H9 (cell line): Measurements from ENCODE around the gene WFIKKN2. TPM values are rescaled to one million over a fixed set of nuclear protein-coding genes. Genes with fewer than 3 reads are reported as not detected.

Experiments used
- DNase-seq: peaks from one replicate; pipeline ENCODE4 v3.0.0-alpha.2; 2017
- H2AFZ ChIP-seq: one replicate; pipeline ENCODE4 v1.6.1; 2013; ENCODE audit warnings: mild to moderate bottlenecking, low read length, control low read depth, moderate library complexity
- H2AK5ac ChIP-seq: 2 replicates; pipeline ENCODE4 v1.6.1; 2013; ENCODE audit warnings: low read length, control low read depth, mixed read lengths; ENCODE audit not compliant: insufficient read length
- H2BK120ac ChIP-seq: one replicate; pipeline ENCODE4 v1.6.1; 2013; ENCODE audit warnings: low read depth, mild to moderate bottlenecking, low read length, control low read depth, inconsistent platforms; ENCODE audit not compliant: poor library complexity, severe bottlenecking
- H2BK12ac ChIP-seq: 2 replicates; pipeline ENCODE4 v1.6.1; 2013; ENCODE audit warnings: low read length, control low read depth, mixed read lengths, low read depth; ENCODE audit not compliant: insufficient read length
- H2BK15ac ChIP-seq: 2 replicates; pipeline ENCODE4 v1.6.1; 2013; ENCODE audit warnings: low read depth, low read length, control low read depth
- H2BK20ac ChIP-seq: one replicate; pipeline ENCODE4 v1.6.1; 2013; ENCODE audit warnings: low read depth, mild to moderate bottlenecking, low read length, control low read depth, inconsistent platforms; ENCODE audit not compliant: poor library complexity, severe bottlenecking
- H2BK5ac ChIP-seq: 2 replicates; pipeline ENCODE4 v1.6.1; 2013; ENCODE audit warnings: low read length, control low read depth, mixed read lengths; ENCODE audit not compliant: insufficient read length
- H3K14ac ChIP-seq: 2 replicates; pipeline ENCODE4 v1.6.1; 2013; ENCODE audit warnings: low read length, control low read depth; ENCODE audit not compliant: insufficient read depth
- H3K18ac ChIP-seq: 2 replicates; pipeline ENCODE4 v1.6.1; 2013; ENCODE audit warnings: low read depth, mild to moderate bottlenecking, mixed read lengths, low read length, control low read depth; ENCODE audit not compliant: insufficient read length
- H3K23ac ChIP-seq: 2 replicates; pipeline ENCODE4 v1.6.1; 2013; ENCODE audit warnings: low read length, control low read depth, mixed read lengths, low read depth; ENCODE audit not compliant: insufficient read length
- H3K23me2 ChIP-seq: 2 replicates; pipeline ENCODE4 v1.6.1; 2013; ENCODE audit warnings: low read depth, mild to moderate bottlenecking, mixed read lengths, low read length, control low read depth; ENCODE audit not compliant: insufficient read length, poor library complexity, severe bottlenecking
- H3K27ac ChIP-seq: 2 replicates; pipeline ENCODE4 v1.5.1; 2013; ENCODE audit warnings: low read length, control low read depth, mixed read lengths, low read depth; ENCODE audit not compliant: insufficient read length
- H3K27me3 ChIP-seq: 2 replicates; pipeline ENCODE4 v1.6.1; 2013; ENCODE audit warnings: low read length, control low read depth, inconsistent platforms; ENCODE audit not compliant: insufficient read depth
- H3K4ac ChIP-seq: 2 replicates; pipeline ENCODE4 v1.6.1; 2013; ENCODE audit warnings: low read depth, mild to moderate bottlenecking, control low read depth, inconsistent platforms, low read length, moderate library complexity
- H3K4me1 ChIP-seq: 2 replicates; pipeline ENCODE4 v1.6.1; 2013; ENCODE audit warnings: low read length, control low read depth, inconsistent platforms; ENCODE audit not compliant: insufficient read depth
- H3K4me2 ChIP-seq: 2 replicates; pipeline ENCODE4 v1.6.1; 2013; ENCODE audit warnings: low read length, control low read depth, mixed read lengths; ENCODE audit not compliant: insufficient read length, insufficient read depth
- H3K56ac ChIP-seq: 2 replicates; pipeline ENCODE4 v1.6.1; 2013; ENCODE audit warnings: low read depth, mild to moderate bottlenecking, mixed read lengths, low read length, control low read depth; ENCODE audit not compliant: insufficient read length
- H3K79me1 ChIP-seq: 2 replicates; pipeline ENCODE4 v1.6.1; 2013; ENCODE audit warnings: low read depth, mild to moderate bottlenecking, moderate library complexity, low read length, control low read depth, inconsistent platforms; ENCODE audit not compliant: insufficient read depth, poor library complexity, severe bottlenecking
- H3K79me2 ChIP-seq: 2 replicates; pipeline ENCODE4 v1.6.1; 2013; ENCODE audit warnings: low read length, control low read depth, inconsistent platforms; ENCODE audit not compliant: insufficient read depth
- H3K9ac ChIP-seq: 2 replicates; pipeline ENCODE4 v1.6.1; 2013; ENCODE audit warnings: low read length, control low read depth, mixed read lengths; ENCODE audit not compliant: insufficient read length; ENCODE audit errors: extremely low read depth
- H3K9me3 ChIP-seq: one replicate; pipeline ENCODE4 v1.6.1; 2013; ENCODE audit warnings: low read depth, low read length, inconsistent platforms; ENCODE audit not compliant: control insufficient read depth
- H3T11ph ChIP-seq: one replicate; pipeline ENCODE4 v1.6.1; 2013; ENCODE audit warnings: mild to moderate bottlenecking, low read length, control low read depth, inconsistent platforms
- H4K20me1 ChIP-seq: one replicate; pipeline ENCODE4 v1.6.1; 2013; ENCODE audit not compliant: control insufficient read depth, insufficient read length, insufficient read depth
- H4K5ac ChIP-seq: 2 replicates; pipeline ENCODE4 v1.6.1; 2013; ENCODE audit warnings: low read depth, mild to moderate bottlenecking, mixed read lengths, low read length, control low read depth; ENCODE audit not compliant: insufficient read length
- H4K8ac ChIP-seq: replicated peaks from 2 replicates; pipeline ENCODE4 v1.6.1; 2013; ENCODE audit warnings: low read length, control low read depth, mixed read lengths, low read depth; ENCODE audit not compliant: insufficient read length
- H4K91ac ChIP-seq: 2 replicates; pipeline ENCODE4 v1.6.1; 2013; ENCODE audit warnings: low read depth, mild to moderate bottlenecking, moderate library complexity, mixed read lengths, low read length, control low read depth; ENCODE audit not compliant: insufficient read length
- H3K27ac Mint-ChIP-seq, 3 experiments: 2 replicates in 2 of 3; 3 replicates in 1 of 3; pipeline ENCODE4 v1.8.0; 2020 to 2021; ENCODE audit warnings: mixed read lengths in 3 of 3, mild to moderate bottlenecking in 1 of 3, moderate library complexity in 1 of 3
- H3K27me3 Mint-ChIP-seq: 2 replicates; pipeline ENCODE4 v1.8.0; 2021; ENCODE audit warnings: low read depth, mild to moderate bottlenecking, moderate library complexity, mixed read lengths
- H3K36me3 Mint-ChIP-seq, 3 experiments: 2 replicates in 2 of 3; 3 replicates in 1 of 3; pipeline ENCODE4 v1.8.0; 2020 to 2021; ENCODE audit warnings: low read depth in 3 of 3, mixed read lengths in 3 of 3; ENCODE audit not compliant: insufficient read depth in 1 of 3
- H3K4me1 Mint-ChIP-seq, 2 experiments: 2 replicates each; pipeline ENCODE4 v1.8.0; 2020; ENCODE audit warnings: mixed read lengths in 2 of 2
- H3K4me3 Mint-ChIP-seq, 2 experiments: 2 replicates in 1 of 2; 3 replicates in 1 of 2; pipeline ENCODE4 v1.8.0; 2020 to 2021; ENCODE audit warnings: mild to moderate bottlenecking in 2 of 2, mixed read lengths in 2 of 2, moderate library complexity in 1 of 2
- H3K9me3 Mint-ChIP-seq, 2 experiments: 2 replicates in 1 of 2; 3 replicates in 1 of 2; pipeline ENCODE4 v1.8.0; 2020; ENCODE audit warnings: mild to moderate bottlenecking in 2 of 2, mixed read lengths in 2 of 2, moderate library complexity in 1 of 2
- WGBS: extraction: QIAGEN DNeasy Blood & Tissue Kit; methylation state at CpG from one replicate; pipeline ENCODE4 v1.1.7; 2013; ENCODE audit warnings: missing lambda C conversion rate, low lambda C conversion rate, mixed read lengths; ENCODE audit not compliant: insufficient read length; ENCODE audit errors: extremely low coverage; 5-methylcytosine and 5-hydroxymethylcytosine counted together
- total RNA-seq: library from RNA; stranded (reverse); gene quantifications from 2 replicates; pipeline ENCODE4 v1.2.1, GENCODE V29; 2021
- TF ChIP-seq, protein P1 (sequence below): fragments of 200-600 bp; sonication (generic); conservative IDR thresholded peaks from 3 replicates; pipeline ENCODE4 v1.8.0; 2021; ENCODE audit warnings: antibody characterized with exemption, mild to moderate bottlenecking

Gene WFIKKN2
- total RNA-seq, 1 experiment from 2014 or later, result 1.1 TPM

- peaks cover 3% of the 10 kb centered on the region for H3K23me2 ChIP-seq
- no peak overlapping the region for H3K18ac ChIP-seq
- H3K27ac ChIP-seq, result no peak overlapping the region
- H3K4ac ChIP-seq, result no peak overlapping the region
- Mint-ChIP-seq H3K9me3 (no peaks in the 10 kb centered on the region), H3K27ac (no peak overlapping the region), H3K27me3 (no peaks in the 10 kb centered on the region; the same call in none of the 2 replicates), H3K4me1 (peaks cover 50 to 67% of the 10 kb centered on the region in 2 experiments), H3K4me3 (no peak overlapping the region), H3K36me3 (no peaks in the 10 kb centered on the region; a peak in 1 of 7 replicates)
- no peaks in the 10 kb centered on the region for H3K27me3 ChIP-seq
- H2BK12ac ChIP-seq, result no peak overlapping the region
- no peak overlapping the region for H2AFZ ChIP-seq
- H4K20me1 ChIP-seq, result no peaks in the 10 kb centered on the region
- H4K5ac ChIP-seq, result no peak overlapping the region
- no peaks in the 10 kb centered on the region for H3K9me3 ChIP-seq
- H2BK20ac ChIP-seq, result no peak overlapping the region
- TF ChIP-seq, protein P1, sequence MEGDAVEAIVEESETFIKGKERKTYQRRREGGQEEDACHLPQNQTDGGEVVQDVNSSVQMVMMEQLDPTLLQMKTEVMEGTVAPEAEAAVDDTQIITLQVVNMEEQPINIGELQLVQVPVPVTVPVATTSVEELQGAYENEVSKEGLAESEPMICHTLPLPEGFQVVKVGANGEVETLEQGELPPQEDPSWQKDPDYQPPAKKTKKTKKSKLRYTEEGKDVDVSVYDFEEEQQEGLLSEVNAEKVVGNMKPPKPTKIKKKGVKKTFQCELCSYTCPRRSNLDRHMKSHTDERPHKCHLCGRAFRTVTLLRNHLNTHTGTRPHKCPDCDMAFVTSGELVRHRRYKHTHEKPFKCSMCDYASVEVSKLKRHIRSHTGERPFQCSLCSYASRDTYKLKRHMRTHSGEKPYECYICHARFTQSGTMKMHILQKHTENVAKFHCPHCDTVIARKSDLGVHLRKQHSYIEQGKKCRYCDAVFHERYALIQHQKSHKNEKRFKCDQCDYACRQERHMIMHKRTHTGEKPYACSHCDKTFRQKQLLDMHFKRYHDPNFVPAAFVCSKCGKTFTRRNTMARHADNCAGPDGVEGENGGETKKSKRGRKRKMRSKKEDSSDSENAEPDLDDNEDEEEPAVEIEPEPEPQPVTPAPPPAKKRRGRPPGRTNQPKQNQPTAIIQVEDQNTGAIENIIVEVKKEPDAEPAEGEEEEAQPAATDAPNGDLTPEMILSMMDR, result no peak
- no peak overlapping the region for H3K9ac ChIP-seq
- no peak for DNase-seq
- no peak overlapping the region for H2BK15ac ChIP-seq
- no peaks in the 10 kb centered on the region for H3K79me1 ChIP-seq
- H3T11ph ChIP-seq, result no peak overlapping the region
- no peak overlapping the region for H2AK5ac ChIP-seq
- no peak overlapping the region for H4K91ac ChIP-seq
- no peak overlapping the region for H2BK120ac ChIP-seq
- no peak overlapping the region for H3K4me2 ChIP-seq
- peaks cover 8% of the 10 kb centered on the region; the same call in 1 of the 2 replicates for H3K4me1 ChIP-seq
- no peak overlapping the region for H3K56ac ChIP-seq
- no CpG with 5 or more reads among the region's 5 CpGs for WGBS
- no peak overlapping the region for H3K23ac ChIP-seq
- H3K79me2 ChIP-seq, result no peaks in the 10 kb centered on the region
- no peak overlapping the region for H3K14ac ChIP-seq
- H4K8ac ChIP-seq, result no peak overlapping the region
- no peak overlapping the region for H2BK5ac ChIP-seq
These were observed 5.0 kb upstream of the WFIKKN2 start for GRCh38 chr17:50830352-50830751.
